GM18526 (cell line): ENCODE measurements around the gene MLEC.

Experiments used
- POLR2A ChIP-seq: IDR thresholded peaks from 3 replicates; pipeline ENCODE4 v1.6.1; 2011; ENCODE audit not compliant: insufficient read length; ENCODE audit errors: extremely low read depth

MLEC gene

GRCh38 chr12:120653611-120654010, 33.3 kb upstream of the MLEC start:
- TF ChIP-seq POLR2A, result no peak

GRCh38 chr12:120654656-120655055, 32.3 kb upstream of the MLEC start:
- TF ChIP-seq POLR2A, result no peak

GRCh38 chr12:120656008-120656407, 30.9 kb upstream of the MLEC start:
- no peak for TF ChIP-seq POLR2A

DNA sequence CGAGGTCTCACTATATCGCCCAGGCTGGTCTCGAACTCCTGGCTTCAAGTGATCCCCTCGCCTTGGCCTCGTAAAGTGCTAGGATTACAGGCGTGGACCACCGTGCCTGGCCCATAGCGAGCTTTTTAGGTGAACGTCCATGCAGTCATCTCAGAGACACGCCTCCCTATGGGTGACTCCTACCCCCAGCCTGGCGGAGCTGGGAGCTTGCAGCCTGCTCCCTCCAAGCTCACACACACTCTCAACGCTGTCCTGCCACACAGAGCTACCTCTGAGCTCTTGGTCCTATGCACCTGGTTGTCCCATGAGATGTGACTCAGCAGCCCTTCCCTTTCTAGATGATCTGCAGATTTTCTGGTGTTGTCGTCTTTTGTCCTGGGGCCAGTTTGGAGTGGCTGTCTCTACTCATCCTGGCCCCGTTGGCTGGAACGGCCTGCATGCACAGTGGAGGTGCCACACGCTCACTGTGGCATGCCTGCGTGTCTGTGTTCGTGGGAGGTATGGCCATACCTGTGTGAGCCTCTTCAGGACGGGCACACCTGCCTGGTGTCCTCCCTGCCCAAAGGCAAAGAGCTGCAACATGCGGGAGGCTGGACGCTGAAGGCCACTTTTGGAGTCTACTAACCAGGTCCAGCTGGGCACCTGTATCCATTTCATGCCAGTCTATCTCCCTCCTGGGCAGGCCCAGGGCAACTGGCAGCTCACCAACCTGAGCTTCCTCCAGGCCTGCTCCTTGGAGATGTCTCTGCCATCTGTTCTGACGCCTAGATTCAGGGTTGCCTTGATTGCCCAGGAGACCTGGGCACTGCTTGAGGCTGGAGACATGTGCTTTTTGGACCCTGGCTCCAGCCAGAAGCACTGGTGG, 28.4 kb upstream of the MLEC start:
- TF ChIP-seq POLR2A, result no peak

GRCh38 chr12:120659151-120659525, 27.8 kb upstream of the MLEC start:
- no peak for TF ChIP-seq POLR2A

DNA sequence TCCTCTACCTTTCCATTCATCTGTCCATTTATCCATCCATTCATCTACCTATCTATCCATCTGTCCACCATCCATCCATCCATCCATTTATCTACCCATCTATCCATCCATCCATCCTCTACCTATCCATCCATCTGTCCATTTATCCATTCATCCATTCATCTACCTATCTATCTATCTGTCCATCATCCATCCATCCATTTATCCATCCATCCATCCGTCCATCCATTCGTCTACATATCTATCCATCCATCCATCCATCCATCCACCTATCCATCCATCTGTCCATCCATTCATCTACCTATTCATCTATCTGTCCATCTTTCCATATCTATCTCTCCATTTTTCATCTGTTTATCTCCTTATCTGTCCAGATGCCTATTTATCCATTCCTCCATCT, 25.5 kb upstream of the MLEC start:
- no peak for TF ChIP-seq POLR2A

DNA sequence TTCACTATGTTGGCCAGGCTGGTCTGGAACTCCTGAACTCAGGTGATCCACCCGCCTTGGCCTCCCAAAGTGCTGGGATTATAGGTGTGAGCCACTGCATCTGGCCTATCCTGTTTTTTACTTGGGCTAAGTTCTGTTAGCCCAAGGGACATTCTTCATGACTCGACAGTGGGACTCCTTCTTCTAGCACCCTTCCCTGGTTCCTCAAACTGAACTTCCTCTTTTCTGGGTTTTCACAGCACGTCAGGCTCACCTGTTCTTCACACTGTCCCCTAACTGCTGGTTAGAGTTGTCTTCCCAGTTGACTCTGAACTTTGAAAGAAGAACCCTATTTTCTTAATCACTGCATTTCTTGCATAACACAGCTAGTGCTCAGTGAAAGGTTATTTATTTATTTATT, 24.1 kb upstream of the MLEC start:
- TF ChIP-seq POLR2A, result no peak

DNA sequence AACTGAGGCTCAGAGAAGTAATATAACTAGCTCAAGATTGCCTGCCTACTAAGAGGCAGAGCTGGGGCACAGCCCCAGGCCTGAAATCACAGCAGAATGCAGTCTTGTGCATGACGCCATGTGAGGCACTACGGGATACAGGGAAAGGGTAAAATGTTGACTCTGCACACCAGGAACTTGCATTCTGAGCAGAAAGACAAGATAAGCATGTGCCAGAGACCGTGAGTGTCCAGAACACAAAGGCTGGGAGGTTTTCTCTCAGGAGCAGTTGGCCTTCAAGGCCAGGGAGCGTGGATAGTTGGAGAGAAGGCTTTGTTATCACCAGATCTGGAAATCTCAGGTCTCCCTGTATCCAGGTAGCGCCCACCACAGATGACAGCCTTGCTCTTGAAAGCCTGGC, 23.2 kb upstream of the MLEC start:
- TF ChIP-seq POLR2A, result no peak

GRCh38 chr12:120666571-120667390, 20.2 kb upstream of the MLEC start:
- TF ChIP-seq POLR2A, result no peak

DNA sequence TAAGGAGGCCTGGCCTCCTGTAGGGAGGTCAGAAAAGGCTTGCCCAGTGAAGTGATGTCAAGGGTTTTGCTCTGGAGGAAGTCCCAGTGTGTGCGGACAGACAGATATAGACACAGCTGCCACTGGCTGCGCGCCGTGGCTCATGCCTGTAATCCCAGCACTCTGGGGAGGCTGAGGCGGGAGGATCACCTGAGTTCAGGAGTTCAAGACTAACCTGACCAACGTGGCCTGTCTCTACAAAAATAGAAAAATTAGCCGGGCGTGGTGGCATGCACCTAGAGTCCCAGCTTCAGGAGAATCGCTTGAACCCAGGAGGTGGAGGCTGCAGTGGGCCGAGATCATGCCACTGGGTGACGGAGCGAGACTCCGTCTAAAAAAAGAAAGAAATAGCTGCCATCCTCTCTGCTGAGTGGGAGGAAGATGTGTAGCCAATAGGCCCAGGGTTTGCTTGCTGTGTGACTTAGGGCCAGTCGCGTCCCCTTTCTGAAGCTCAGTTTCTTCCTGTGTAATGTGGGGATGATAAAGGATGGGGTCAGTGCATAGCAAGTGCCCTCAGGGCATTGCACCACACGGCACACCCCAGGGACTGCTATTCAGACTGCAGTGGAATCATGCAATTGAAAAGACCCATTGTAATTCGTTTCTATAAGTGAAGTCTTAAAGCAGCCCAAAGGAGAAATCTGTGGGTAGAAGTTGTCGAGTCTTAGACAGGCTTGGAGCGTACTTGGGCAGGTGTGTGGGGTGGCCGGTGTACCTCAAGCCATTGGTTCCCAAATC, 18.7 kb upstream of the MLEC start:
- no peak for TF ChIP-seq POLR2A

DNA sequence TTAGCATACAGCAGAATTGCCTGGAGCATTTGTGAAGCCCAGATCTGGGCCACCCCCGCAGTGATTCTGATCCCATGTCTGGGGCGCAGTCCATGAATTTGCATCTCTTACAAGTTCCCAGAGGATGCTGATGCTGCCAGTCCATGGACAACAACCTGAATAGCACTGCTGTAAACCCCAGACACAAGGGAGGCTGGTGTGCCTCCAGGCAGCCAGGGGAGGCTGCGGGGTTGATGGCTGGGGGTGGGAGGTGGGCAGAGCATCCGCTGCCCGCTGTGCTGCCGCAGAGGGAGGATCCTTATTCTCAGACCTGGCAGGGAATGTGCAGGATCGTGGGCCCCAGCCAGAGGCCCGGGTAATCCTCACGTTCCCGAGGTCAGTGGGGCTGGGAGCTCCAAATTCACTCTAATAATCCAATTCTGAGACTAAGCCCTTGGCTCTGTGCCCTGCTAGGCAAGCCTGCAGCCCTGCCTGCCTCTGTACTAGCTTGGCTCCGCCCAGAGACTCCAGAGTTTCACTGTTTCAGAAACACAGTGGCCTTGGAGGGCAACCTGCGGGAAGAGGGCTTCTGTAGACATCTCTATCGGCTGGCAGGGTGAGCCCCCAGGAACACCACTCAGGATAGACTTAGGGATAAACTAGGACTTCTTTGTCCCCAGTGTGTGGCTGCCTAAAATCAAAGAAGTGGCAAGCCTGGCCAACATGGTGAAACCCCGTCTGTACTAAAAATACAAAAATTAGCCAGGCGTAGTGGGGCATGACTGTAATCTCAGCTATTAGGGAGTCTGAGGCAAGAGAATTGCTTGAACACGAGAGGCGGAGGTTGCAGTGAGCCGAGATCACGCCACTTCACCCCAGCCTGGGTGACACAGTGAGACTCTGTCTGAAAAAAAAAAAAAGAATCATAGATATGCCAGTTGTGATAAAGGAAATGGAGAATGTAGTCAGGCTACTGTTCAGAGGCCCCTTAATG, 17.8 kb upstream of the MLEC start:
- TF ChIP-seq POLR2A, result peak; percentile 13

DNA sequence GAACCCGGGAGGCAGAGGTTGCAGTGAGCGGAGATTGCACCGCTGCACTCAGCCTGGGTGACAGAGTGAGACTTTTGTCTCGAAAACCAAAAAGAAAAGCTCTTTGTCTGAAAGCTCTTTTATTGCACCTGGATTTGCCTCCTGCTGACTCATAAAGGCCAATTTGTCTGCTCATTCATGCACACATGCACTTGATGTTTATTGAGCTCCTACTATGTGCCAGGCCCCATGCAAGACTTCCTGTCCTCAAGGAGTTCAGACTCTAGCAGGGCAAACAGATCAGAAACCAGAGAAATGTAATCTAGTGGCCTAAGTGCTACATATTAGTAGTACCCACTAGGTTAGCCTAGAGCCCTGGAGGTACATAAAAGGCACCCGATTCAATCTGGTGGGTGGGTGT, 16.3 kb upstream of the MLEC start:
- no peak for TF ChIP-seq POLR2A

DNA sequence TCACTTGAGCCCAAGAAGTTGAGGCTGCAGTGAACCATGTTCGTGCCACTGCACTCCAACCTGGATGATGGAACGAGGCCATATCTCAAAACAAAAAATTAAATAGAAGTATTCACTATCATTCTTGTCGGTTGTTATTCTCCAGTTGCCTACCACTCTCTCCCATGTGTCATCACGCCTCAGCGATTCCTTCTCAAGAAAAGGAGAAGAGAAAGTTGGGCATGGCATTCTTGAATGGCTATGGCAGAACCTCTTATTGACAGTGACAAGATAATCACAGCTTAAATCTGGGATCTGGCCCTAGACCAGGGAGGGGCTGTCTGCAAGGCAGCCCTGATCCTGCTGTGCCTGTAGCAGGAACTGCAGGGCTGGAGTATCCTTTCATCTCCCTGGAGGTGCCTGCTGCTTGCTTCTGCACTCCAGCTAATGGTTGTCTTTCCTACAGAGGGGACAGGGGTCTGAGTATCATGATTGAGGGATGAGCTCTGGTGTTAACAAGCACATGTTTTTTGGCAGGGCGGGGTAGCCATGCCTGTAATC, 12.8 kb upstream of the MLEC start:
- no peak for TF ChIP-seq POLR2A
